Stomach (tissue), 4 donors: ENCODE results near the gene ZNF827.

Experiments used
- CTCF ChIP-seq, 7 experiments: fragments of 450-650 bp in 4 of 7; fragments of 200-600 bp in 3 of 7; sonication (generic) in 3 of 7; IDR thresholded peaks; one replicate each; pipeline ENCODE4 v1.5.1; 2016 to 2019; ENCODE audit warnings: antibody characterized with exemption in 7 of 7, control low read depth in 2 of 7, mild to moderate bottlenecking in 1 of 7
- POLR2AphosphoS5 ChIP-seq, 3 donors: sonication (generic); formaldehyde crosslinking; IDR thresholded peaks; one replicate each; pipeline ENCODE4 v1.6.1; 2016; ENCODE audit warnings: antibody characterized with exemption in 3 of 3

GRCh38 chr4:145928748-145929147, 9.9 kb downstream of the ZNF827 start:
- TF ChIP-seq CTCF (IDR thresholded peaks at IDR 0.05) (no peak), POLR2AphosphoS5 (IDR thresholded peaks at IDR 0.05) (no peak)
